H1 (cell line): ENCODE measurements around the gene RGP1.
A peak's percentile ranks its signal among the peaks of the same experiment; 100 is the strongest.

Experiments
- CHD7 ChIP-seq: fragments of 300-600 bp; sonication (generic); IDR thresholded peaks from 2 replicates; pipeline ENCODE4 v1.7.1; 2012; ENCODE audit warnings: low read length, moderate library complexity, mild to moderate bottlenecking, inconsistent platforms; ENCODE audit not compliant: insufficient replicate concordance
- CTCF ChIP-seq, 3 experiments: IDR thresholded peaks; 1 replicate in 2 of 3; 2 replicates in 1 of 3; pipeline versions ENCODE4 v1.5.1 to v1.6.1; 2011; ENCODE audit warnings: low read length in 3 of 3, mild to moderate bottlenecking in 3 of 3, inconsistent platforms in 2 of 3, low read depth in 1 of 3, moderate library complexity in 1 of 3; ENCODE audit not compliant: insufficient read depth in 1 of 3; ENCODE audit errors: control extremely low read depth in 1 of 3
- EP300 ChIP-seq, 2 experiments: IDR thresholded peaks; 1 replicate in 1 of 2; 2 replicates in 1 of 2; pipeline ENCODE4 v1.6.1; 2011 to 2012; ENCODE audit warnings: low read depth in 2 of 2, low read length in 2 of 2, mild to moderate bottlenecking in 2 of 2, borderline replicate concordance in 1 of 2, inconsistent platforms in 1 of 2, moderate library complexity in 1 of 2
- EZH2 ChIP-seq: fragments of 200-600 bp; sonication (generic); IDR thresholded peaks from 2 replicates; pipeline ENCODE4 v1.7.1; 2012; ENCODE audit warnings: low read depth, mild to moderate bottlenecking, moderate library complexity, low read length, inconsistent platforms; ENCODE audit not compliant: severe bottlenecking
- POLR2A ChIP-seq, 2 experiments: IDR thresholded peaks; 1 replicate in 1 of 2; 2 replicates in 1 of 2; pipeline ENCODE4 v1.6.1; 2011; ENCODE audit warnings: low read depth in 2 of 2, low read length in 2 of 2, mild to moderate bottlenecking in 2 of 2; ENCODE audit errors: control extremely low read depth in 1 of 2
- POLR2AphosphoS5 ChIP-seq: IDR thresholded peaks from 2 replicates; pipeline ENCODE4 v1.6.1; 2011; ENCODE audit warnings: low read depth, low read length
- RAD21 ChIP-seq, 2 experiments: IDR thresholded peaks in 1 of 2; conservative IDR thresholded peaks in 1 of 2; 2 replicates each; pipeline ENCODE4 v1.6.1; 2011; ENCODE audit warnings: low read depth in 2 of 2, low read length in 2 of 2, improper control_type of control experiment in 1 of 2, inconsistent platforms in 1 of 2, mild to moderate bottlenecking in 1 of 2, moderate library complexity in 1 of 2
- RFX5 ChIP-seq: IDR thresholded peaks from 2 replicates; pipeline ENCODE4 v1.6.1; 2011; ENCODE audit warnings: low read depth, low read length, improper control_type of control experiment, borderline replicate concordance
- SIX5 ChIP-seq: IDR thresholded peaks from 2 replicates; pipeline ENCODE4 v1.6.1; 2011; ENCODE audit warnings: mild to moderate bottlenecking, low read depth, low read length
- TEAD4 ChIP-seq: IDR thresholded peaks from 2 replicates; pipeline ENCODE4 v1.6.1; 2012; ENCODE audit warnings: low read depth, low read length, inconsistent platforms, mixed read lengths
- USF2 ChIP-seq: IDR thresholded peaks from 2 replicates; pipeline ENCODE4 v1.6.1; 2011; ENCODE audit warnings: low read length, improper control_type of control experiment

- TF ChIP-seq USF2 (no peak), RAD21 (IDR thresholded peaks at IDR 0.05 in 1 of 2, conservative IDR thresholded peaks at IDR 0.05 in 1 of 2; ENCODE audit: low read depth in 2 of 2, low read length in 2 of 2) (no peak), EZH2 (no peak), POLR2A (IDR thresholded peaks at IDR 0.05; ENCODE audit: control extremely low read depth in 1 of 2, low read depth in 2 of 2, low read length in 2 of 2) (no peak), CTCF (IDR thresholded peaks at IDR 0.05; ENCODE audit: control extremely low read depth in 1 of 3, insufficient read depth in 1 of 3, low read depth in 1 of 3, low read length in 3 of 3) (0 out of 4 replicates have a peak, but pooled peaks of 1 of the 3 experiments have one; percentile 0), CHD7 (no peak), EP300 (IDR thresholded peaks at IDR 0.05; ENCODE audit: borderline replicate concordance in 1 of 2, low read depth in 2 of 2, low read length in 2 of 2) (no peak), POLR2AphosphoS5 (no peak), TEAD4 (no peak), SIX5 (no peak), RFX5 (no peak)
Measured at GRCh38 chr9:35748242-35748857, 737 bp upstream of the RGP1 start.
